Measurements from ENCODE around the gene ARHGEF7.

Gene ARHGEF7

DNA sequence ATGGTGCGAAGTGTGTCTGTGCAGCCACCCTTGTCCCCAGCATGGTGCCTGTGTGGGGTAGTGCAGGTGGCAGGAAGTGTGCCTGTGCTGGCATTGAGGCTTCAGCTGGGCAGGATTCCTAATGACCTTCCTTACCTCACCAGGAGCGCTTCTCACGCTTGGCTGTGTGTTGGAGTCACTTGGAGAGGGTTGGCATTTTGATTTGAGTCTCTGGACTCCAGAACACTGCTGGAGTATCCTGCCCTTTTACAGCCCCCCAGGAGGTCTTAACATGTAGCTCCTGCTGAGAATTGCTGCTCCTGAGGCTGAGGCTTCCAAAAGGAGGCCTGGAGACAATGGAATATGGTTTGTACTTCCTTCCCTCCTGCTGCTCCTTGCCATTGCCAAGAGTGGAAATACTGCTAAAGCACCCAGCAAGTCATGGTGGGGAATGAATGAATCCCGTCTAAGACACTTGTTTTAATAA, 87.1 kb downstream of the ARHGEF7 start:
- no peak for DNase-seq

DNA sequence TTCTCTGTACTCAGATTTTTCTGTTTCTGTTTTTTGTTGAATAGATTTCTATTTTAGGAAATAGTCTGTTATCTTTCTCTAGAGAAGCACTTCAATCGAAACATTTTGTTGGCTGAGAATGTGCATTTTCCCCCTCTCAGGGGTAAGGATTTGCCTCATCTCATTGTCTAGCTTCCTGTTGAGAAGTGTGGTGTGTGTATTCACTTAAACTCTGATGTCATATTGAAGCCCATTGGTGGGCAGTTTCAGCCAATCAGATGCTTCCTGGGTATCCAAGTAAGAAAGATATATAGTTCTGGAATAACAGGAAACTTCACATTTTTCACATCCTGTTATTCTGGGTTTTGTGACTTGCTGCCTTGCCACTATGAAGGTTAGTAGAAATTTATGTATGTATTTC, 87.6 kb downstream of the ARHGEF7 start:
- DNase-seq = peak; percentile 35

DNA sequence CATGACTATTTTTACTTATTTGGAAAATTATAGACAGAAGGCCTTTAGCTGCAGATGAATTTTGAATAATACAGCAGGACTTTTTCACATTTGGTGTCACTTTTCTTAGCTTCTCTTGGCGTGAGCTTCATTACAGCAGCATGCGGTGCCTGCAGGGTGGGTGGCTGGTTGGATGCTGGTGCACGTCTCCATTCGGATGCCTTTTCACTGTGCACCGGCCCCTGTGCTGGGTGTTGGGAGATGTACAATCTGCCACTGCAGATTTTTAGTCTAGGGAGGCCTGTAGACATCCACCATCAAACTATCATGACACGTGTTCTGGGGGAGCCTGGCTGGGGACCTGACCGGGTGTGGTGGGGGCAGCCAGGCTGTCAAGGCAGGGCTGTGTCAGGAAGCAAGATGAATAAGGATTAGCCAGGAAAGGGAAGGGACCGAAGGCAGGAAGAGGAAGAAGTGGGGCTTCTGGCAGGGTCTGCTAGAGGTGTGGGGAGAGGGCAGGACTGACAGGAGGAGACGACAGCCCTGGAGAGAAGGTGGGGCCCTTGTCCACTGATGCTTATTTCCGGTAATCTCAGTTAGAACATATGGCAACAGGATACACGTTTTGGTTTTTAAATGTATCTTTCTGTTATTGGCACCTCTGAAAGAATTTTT, 88.8 kb downstream of the ARHGEF7 start:
- DNase-seq = no peak

DNA sequence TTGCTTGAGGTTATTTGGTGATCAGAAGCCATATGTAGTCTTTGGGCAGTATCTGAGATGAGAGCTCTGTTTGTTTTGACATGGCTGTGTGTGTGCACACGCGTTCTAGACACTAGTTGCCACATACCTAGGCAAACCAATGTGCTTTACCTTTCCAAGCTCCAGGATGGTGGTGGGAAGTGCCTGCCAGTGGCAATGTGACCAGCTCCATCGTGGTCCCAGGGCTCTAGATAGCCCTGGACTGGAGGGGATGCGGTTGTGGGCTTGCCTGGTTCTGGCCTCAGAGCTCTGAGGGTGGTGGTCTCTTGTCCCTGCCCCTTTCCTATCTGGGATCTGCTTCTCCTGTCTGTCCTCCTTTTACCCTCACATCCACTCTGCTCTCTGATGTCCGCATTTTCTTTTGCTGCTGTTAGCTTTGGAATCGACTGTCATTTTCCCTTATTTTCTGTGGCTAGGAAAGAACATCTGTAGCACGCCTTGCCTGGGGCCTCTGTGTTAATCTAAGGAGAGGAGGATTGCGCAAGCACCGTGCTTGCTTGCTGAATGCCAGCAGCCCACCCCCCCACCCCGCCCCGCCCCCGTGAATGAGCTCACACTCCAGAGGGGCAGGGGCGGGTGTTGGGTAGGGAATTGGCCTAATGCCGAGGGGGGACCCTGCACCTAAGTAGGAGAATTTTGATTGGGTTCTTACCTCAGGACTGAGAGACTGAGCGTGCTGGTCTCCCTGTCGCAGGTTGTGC, 89.5 kb downstream of the ARHGEF7 start:
- no peak for DNase-seq

DNA sequence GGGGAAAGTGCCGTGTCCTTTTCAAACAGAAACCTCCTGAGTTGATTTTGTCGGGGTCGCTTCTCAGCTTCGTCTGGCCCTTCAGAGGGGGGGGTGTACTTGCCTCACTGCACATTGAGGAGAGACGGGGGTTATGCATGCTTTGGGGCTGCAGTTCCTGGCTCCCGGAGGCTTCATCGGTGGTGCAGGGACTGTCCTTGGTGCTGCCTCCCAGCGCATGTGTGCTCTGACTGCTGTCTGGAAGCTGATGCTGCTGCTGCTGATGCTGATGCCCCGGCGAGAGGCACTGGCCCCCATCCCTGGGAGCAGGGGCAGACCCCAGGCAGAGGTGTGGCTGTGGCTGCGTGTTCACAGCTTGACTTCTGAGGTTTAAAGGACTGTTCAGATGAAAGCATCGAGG, 91.0 kb downstream of the ARHGEF7 start:
- DNase-seq = no peak

DNA sequence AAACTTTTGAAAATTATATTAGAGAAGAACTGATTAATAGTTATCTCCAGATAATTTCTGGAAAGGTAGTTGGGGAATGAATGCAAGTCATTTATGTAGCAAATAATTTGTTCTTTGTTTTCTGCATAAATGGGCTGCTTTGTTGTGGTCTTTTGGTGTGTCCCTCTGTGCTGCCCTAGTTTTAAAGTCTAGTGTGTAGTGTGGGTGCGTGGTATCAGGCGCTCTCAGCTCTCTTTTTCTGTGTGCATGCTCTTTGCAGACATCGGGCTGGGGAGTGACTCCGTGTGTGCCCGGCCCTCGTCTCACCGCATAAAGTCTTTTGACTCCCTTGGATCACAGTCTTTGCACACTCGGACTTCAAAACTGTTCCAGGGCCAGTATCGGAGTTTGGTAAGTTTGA, 94.5 kb downstream of the ARHGEF7 start:
- DNase-seq = no peak

DNA sequence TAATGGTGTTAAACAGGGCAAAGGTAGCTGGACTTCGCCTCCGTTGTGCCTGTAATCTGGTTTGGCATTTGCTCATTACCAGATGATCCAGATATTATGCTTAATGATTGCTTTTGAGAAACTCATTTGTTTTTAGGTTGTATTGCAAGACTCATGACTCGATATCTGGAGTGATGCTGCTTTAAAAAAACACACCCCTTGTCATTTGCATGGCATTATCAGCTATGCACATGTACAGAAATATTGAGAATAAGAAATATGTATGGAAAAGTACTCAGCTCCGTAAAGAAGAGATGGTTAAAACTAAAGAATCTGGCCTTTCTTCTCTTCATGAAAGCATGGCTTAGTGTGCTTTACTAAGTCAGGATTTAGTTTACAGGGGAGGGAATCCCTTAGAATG, 95.0 kb downstream of the ARHGEF7 start:
- DNase-seq = no peak

DNA sequence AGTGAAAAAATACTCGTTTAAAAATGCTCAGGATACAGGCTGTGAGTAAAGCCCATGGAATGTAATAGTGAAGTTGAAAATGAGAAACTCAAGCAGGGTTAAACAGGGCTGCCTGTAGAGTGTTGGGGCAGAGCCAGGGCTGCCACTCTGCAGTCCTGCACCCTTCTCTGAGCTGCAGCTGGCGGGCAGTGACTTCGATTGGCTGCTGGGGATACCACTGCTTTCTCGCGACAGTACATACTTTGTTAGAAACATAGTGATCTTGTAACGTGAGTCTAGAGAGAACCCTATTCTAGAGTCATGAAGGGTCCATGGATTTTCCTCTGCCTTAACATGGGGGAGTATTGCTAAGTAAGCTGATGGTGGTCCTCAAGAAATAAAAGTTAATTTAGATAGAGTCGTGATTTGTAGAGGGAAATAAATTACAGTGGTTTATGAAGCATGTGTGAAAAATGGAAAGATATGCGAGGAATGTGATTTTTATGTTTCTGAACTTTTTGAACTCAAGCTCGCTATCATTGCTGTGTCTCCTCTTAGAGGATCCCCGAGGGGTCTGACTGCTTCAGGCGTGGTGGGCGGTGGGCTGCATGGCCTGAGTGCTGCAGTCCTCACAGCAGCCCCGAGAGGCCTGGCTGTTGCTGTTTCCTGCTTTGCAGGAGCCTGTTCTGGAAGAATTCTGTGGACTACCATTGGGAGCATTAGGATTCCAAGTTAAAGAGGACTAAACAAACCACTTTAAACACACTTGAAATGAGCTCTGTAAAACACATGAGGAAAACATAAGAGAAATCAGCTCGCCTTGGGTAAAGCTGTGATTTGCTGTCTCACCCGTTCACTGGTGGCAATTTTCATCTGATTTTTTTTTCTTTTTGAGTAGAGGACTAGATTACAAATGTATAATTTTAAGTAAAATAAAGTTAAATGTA, 95.7 kb downstream of the ARHGEF7 start:
- DNase-seq = no peak

DNA sequence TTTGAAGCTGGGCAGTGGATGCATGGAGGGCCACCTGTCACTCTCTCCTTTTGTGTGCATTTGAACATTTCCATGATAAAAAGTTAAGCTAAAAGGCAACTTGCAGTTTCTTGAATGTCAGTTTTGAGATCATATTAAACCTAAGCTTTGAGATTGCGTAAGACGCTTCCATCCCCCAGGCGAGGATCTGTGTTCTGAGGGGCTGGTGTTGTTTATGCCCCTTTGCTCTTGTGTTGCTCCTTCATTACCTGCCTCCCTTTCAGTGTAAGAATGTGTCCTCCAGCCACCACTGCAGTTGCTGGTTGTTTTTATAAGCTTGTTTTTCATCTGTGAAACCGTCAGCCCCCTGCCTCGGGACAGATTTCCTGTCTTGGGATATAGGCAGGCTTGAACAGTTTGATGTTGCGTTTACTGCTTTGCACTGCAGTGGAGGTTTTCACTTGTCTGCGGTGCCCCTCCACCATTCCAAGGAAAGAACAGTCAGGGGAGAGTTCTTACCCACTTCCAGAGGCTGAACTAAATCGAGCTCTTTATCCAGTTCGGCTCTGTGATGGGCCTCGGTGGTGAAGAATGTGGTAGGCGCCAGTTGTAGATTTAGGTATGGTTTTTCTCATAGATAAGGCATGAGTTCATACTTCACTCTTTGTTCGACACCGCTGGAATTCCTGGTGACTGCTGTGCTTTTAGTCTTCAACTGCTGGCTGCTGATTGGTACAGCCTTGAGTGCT, 96.8 kb downstream of the ARHGEF7 start:
- no peak for DNase-seq

DNA sequence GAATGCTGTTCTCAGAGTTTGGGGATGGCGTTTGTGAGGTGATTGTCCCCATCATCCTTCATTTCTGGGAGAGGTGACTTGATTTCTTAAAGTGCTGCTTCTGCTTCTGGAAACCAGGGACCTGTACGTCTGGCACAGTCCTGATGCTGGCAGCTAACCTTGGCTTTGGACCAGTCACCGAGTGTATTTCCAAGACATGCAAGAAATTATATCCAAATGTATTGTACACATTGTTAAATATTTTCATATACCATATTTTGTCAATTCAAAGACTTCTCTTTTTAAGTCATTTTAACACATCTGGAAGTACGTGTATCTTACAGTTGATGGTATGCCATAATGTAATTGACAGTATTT, 97.4 kb downstream of the ARHGEF7 start:
- no peak for DNase-seq

DNA sequence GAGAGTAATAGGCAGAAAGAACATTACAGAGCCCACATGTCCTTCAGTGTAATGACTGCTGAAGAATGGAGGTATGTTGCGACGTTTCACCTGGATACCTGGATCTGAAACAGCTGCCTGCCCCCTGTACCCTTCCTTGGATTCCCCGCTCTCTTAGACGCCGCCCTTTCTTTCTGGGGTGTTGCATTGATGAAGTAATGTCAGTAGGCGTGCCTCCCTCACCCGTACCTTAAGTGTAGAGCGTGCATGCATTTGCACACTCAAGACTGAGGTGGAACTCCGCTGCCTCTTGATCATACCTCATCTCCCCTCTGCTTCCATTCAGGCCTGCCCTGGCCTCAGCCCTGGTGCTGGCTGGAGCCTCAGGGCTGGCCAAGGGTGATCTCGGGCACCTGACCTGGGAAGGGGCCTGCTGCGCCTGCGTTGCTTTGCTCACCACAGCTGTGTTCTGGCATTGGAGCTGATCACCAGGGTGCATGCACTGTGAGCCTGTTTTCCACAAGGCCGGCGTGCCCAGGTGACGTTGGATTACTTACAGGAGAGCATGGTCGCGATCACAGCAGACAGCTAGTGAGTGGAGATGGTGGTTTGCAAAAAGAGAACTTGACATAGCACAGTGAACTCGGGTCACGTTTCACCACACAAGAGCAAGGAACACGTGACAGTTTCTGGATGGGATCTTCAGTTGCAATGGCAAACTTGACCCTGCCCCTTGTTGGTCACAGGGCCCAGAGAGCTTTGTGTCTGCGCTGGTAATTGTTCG, 99.0 kb downstream of the ARHGEF7 start:
- DNase-seq = no peak

DNA sequence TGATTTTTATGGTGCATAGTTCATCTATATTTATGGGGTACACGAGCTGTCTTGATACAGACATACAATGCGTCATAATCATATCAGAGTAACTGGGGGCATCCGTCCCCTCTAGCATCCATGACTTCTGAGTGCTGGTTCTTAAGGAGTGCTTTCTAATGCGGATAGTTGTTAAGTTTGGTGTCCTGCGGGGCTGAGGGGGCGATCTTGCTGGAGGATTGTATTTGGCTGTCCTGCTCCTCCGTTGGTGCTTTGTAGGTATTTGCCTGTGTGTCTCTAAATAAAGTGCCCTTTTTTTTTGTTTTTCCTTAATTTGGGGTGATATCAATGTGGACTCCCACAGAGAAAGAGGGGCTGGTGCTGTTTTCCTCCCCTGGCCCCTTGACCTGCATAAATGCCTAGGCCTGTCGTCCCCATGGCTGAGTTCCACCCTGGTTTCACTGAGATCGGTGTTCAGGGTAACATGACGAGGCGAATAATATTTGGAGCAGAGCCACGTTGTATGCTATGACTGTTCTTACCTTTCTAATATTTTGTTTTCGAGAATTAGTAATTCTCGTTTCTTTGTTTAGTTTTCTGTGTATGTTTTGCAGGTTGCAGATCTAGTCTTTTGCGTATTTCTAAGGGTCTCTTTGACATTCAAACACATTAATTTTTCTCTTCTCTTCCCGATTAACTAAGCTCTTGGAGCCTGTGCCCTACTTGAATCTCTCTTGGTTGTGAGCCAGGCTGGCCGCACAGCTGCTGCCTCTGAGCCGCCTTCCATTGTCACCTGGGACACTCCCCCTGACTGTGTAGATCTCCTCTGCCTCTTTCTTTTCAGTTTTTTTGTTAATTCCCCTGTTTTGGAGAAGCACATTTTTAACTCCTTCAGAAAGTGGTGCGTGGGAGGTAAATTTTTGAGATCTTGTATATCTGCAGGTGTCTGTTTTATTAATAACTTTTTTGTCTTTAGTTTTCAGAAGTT, 100.3 kb downstream of the ARHGEF7 start:
- no peak for DNase-seq

DNA sequence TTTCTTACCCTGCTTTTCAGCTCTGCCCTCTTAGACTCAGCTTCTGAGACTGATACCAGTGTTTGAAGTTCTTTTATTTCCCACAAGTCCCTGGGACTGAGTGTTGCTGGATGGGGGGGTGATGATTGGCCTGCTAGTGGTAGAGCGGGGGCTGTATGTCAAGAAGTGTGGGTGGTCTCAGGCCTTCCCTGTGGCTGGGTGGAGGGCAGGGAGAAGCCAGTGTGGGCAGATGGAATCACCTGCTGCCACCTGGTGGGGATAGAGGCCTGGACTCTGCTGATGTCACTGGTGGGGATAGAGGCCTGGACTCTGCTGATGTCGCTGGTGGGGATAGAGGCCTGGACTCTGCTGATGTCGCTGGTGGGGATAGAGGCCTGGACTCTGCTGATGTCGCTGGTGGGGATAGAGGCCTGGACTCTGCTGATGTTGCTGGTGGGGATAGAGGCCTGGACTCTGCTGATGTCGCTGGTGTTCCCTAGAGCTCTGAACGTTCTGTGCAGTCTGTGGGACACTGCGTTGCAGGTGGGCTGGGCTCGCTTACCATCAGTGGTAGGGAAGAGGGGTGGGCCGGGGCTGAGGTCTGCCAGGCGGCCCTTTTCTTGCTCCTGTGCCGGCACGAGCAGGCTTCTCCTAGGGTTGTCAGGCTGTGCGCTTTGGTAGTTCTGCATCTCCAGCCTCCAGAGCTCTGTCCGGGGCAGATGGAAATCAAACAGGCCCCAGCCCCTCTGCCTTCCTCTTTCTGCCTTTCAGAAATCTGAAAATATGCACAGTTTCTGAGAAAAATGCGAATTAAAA, 101.3 kb downstream of the ARHGEF7 start:
- peak; percentile 69 for DNase-seq

DNA sequence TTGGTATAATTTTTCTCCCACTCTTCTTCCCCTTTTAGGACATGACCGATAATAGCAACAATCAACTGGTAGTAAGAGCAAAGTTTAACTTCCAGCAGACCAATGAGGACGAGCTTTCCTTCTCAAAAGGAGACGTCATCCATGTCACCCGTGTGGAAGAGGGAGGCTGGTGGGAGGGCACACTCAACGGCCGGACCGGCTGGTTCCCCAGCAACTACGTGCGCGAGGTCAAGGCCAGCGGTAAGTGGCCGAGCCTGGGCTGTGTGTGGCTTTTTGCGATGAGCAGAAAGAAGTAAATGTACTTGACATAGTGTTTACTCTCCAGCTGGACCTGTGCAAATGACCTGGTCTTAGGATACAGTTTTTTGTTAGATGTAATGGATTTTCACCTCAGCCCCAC, 102.5 kb downstream of the ARHGEF7 start:
- DNase-seq = no peak

DNA sequence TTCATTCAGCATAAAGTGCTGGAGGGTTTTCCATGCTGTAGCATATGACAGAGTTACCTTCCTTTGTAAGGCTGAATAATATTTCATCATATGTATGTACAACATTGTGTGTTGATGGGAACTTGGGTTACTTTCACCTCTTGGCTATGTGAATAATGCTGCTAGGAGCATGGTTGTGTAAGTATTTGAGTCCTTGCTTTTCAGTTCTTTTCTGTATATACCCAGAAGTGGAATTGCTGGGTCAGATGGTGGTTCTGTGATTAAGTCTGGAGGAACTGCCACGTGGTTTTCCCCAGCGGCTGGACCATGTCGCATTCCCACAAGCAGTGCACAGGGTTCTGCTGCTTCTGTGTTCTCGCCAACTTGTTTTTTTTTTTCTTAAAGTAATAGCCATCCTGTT, 104.2 kb downstream of the ARHGEF7 start:
- DNase-seq = no peak

DNA sequence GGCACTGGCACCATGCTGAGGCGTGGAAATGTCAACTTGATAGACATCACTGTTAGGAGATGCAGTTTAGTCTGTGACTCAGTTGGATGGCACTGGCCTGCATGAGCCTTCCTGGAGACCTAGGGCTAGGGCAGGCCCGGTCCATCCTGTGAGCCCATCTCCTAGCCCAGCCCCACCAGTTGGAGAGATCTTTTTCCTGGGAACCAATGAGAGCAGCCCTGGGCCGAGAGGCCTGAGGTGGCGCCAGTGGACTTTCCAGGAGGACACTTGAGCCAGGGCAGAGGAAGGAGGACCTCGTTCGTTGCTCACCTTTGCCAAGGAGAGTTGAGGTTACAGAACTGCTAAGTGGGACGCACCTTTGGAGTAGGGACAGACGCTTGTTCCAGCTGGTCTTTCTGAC, 104.8 kb downstream of the ARHGEF7 start:
- DNase-seq = no peak

DNA sequence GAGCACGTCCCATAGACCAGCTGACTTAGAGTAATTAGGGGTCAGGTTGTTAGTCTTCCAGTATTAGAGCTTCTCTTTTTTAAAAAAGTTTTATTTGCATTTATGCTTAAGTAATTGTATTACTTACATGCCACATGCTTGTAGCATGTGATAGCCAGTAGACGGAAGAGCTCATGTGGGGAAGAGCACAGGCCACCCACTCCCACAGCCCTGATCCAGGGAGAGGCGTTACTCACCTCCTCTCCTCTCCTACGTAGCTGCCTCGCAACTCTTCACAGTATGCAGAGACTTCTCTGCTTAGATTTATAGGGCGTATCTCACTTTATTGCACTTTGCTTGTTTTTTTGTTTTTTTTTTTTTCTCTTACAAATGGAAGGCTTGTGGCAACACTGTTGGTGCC, 110.1 kb downstream of the ARHGEF7 start:
- no peak for DNase-seq

DNA sequence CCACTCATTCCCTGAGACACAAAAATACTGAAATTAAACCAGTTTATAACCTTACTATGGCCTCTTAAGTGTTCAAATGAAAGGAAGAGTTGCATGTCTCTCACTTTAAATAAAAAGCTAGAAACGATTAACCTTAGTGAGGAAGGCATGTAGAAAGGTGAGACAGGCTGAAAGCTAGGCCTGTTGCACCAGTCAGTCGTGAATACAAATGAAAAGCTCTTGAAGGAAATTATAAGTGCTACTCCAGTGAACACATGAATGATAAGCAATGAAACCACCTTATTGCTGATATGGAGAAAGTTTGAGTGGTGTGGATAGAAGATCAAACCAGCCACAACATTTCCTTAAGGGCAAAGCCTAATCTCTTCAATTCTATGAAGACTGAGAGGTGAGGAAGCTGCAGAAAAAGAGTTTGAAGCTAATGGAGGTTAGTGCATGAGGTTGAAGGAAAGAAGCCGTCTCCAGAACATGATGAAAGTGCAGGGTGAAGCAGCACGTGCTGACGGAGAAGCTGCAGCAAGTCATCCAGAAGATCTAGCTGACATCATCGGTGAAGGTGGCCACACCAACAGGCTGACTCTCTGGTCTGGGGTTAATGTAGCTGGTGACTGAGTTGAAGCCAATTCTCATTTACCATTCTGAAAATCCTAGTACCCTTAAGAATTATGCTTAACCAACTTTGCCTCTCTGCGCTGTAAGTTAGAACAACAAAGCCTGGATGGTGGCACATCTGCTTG, 110.9 kb downstream of the ARHGEF7 start:
- DNase-seq = no peak

DNA sequence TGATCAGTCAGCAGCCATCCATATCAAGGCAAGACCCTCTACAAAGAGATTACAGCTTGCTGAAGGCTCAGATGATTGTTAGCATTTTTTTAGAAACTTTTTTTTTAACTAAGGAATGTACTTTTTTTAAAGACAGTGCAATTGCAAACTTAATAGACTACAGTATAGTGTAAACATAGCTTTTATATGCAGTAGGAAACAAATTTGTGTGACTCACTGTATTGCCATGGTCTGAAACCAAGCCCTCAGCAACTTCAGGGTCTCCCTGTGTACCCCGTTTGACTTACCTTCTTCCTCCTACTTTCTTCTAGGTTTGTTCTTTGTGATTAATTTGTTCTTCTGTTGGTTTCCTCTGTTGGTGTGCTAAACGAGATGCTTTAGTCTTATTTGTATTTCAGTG, 112.3 kb downstream of the ARHGEF7 start:
- DNase-seq = no peak

Measured in CD4-positive, alpha-beta T cell treated with Interleukin-17A for 4 hours (primary cell).